ENCODE data around the gene OPHN1.

DNA sequence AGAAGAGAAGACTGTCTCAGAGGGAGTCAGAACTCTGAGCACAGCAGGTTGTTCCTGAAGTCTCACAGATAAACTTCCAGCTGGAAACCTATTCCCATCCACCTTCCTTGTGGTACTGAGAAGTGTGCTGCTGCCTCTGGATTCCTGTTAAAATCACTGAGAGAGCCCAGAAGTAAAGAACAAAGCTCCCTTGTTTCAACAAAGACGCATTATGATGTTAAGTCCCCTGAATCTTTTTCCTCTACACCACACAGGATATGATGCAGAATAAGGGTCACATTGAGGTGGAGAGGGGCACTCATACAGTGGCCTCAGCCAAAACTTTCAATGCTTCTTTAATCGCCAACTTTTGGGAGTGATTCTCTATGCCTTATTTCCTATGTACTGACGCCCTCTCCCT, 321.0 kb downstream of the OPHN1 start:
- TF ChIP-seq, protein P1, sequence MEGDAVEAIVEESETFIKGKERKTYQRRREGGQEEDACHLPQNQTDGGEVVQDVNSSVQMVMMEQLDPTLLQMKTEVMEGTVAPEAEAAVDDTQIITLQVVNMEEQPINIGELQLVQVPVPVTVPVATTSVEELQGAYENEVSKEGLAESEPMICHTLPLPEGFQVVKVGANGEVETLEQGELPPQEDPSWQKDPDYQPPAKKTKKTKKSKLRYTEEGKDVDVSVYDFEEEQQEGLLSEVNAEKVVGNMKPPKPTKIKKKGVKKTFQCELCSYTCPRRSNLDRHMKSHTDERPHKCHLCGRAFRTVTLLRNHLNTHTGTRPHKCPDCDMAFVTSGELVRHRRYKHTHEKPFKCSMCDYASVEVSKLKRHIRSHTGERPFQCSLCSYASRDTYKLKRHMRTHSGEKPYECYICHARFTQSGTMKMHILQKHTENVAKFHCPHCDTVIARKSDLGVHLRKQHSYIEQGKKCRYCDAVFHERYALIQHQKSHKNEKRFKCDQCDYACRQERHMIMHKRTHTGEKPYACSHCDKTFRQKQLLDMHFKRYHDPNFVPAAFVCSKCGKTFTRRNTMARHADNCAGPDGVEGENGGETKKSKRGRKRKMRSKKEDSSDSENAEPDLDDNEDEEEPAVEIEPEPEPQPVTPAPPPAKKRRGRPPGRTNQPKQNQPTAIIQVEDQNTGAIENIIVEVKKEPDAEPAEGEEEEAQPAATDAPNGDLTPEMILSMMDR (IDR thresholded peaks at IDR 0.05; ENCODE audit: low read length) = no peak
- TF ChIP-seq EZH2 (optimal IDR thresholded peaks at IDR 0.05; ENCODE audit: low read depth, low read length) = no peak
- TF ChIP-seq EZH2phosphoT487 (IDR thresholded peaks at IDR 0.05; ENCODE audit: low read length) = no peak

All from MM.1S (cell line).